ENCODE data around the gene TBCC. TPM values are rescaled to one million over a fixed set of nuclear protein-coding genes. Genes with fewer than 3 reads are reported as not detected.

TBCC gene
- total RNA-seq, 5 donors from 2014 or later (not counting 1 experiment from before 2014, with no cell fraction given) = 56.5 to 74.8 (median 59.4) TPM

- ChIA-PET CTCF (interaction anchor here in 1 of 2 donors (0.6 to 2.9 kb wide), 4 partner anchors 11 to 97 kb away, joined by 3 to 17 read pairs (median 4); partner anchors contain the start of genes RPL7L1 and TBCC), POLR2A (interaction anchor here (0.5 to 7.3 kb wide), 16 partner anchors 10 to 920 kb away, joined by 3 to 133 read pairs (median 6); partner anchors contain the start of genes RPL7L1 (in 1 of the 2) and TBCC (in 1 of the 2))
- peaks cover 31 to 37% of the 10 kb centered on the region in 2 experiments for H3K4me1 ChIP-seq (ENCODE audit: control insufficient read depth in 1 of 2, extremely low read depth in 1 of 2, insufficient read depth in 2 of 2, low read length in 2 of 2)
- H3K27ac ChIP-seq (ENCODE audit: low read length) = peak overlapping the region; percentile 99
- Mint-ChIP-seq H3K4me1 (peaks cover 29 to 34% (median 31%) of the 10 kb centered on the region in 3 donors), H3K9me3 (no peaks in the 10 kb centered on the region), H3K4me3 (peak overlapping the region in 2 of 3 donors; percentile 97), H3K27me3 (no peaks in the 10 kb centered on the region), H3K27ac (peak overlapping the region; percentile 99 to 100), H3K36me3 (peaks cover 5% of the 10 kb centered on the region)
- DNase-seq (peak; percentile 64 to 85 (median 79)), ATAC-seq (replicated peaks in 1 of 4) (peak; percentile 65 to 71 (median 66))
- WGBS (ENCODE audit: insufficient coverage) = under 1% methylated on average over 26 of the region's 51 CpGs
- no peaks in the 10 kb centered on the region for H3K36me3 ChIP-seq (ENCODE audit: control insufficient read depth in 2 of 2, extremely low read depth in 1 of 2, insufficient read depth in 1 of 2, low read length in 1 of 2)
- H3K9me3 ChIP-seq = no peaks in the 10 kb centered on the region
- H3K27me3 ChIP-seq (replicated peaks in 1 of 2; ENCODE audit: control insufficient read depth in 2 of 2, extremely low read depth in 1 of 2, insufficient read depth in 2 of 2, low read length in 1 of 2) = no peaks in the 10 kb centered on the region
- peak overlapping the region; percentile 64 to 97 for H3K4me3 ChIP-seq (ENCODE audit: control insufficient read depth in 1 of 2, extremely low read depth in 1 of 2, low read length in 1 of 2)
Measured at GRCh38 chr6:42782689-42783176, 36.8 kb upstream of the TBCC start.

- H3K4me3 Mint-ChIP-seq = peak within 1 kb of the TSS in 2 of 3 donors; percentile 97
Measured at GRCh38 chr6:42781796-42782688, 36.1 kb upstream of the TBCC start, which contains the start of gene BICRAL. Gene BICRAL (plus strand): TSS chr6:42782052. CDS start chr6:42822023, 39,971 bp downstream.

GRCh38 chr6:42781546-42781795 is 35.6 kb upstream of the TBCC start:
- ChIA-PET POLR2A (interaction anchor here (0.6 to 7.3 kb wide), 15 partner anchors 11 to 1413 kb away, joined by 3 to 133 read pairs (median 5); partner anchors contain the start of genes TBCC (in 2 of the 2), KLHDC3 (in 1 of the 2), PPP2R5D (in 1 of the 2) and RPL7L1 (in 1 of the 2)), CTCF (interaction anchor here (0.6 to 2.9 kb wide), 6 partner anchors 10 to 133 kb away, joined by 3 to 17 read pairs (median 4); no protein-coding TSS in a partner anchor)
- peak in 1 of 35 experiments; percentile 18 for DNase-seq
- Mint-ChIP-seq H3K36me3 (peaks cover 5% of the 10 kb centered on the region), H3K9me3 (no peaks in the 10 kb centered on the region), H3K27me3 (no peaks in the 10 kb centered on the region), H3K4me3 (peak overlapping the region in 2 of 3 donors; percentile 97), H3K4me1 (peaks cover 42 to 46% (median 43%) of the 10 kb centered on the region in 3 donors), H3K27ac (peak overlapping the region; percentile 95 to 99)
- Histone ChIP-seq H3K27me3 (replicated peaks in 1 of 2; ENCODE audit: control insufficient read depth in 2 of 2, extremely low read depth in 1 of 2, insufficient read depth in 2 of 2, low read length in 1 of 2) (no peaks in the 10 kb centered on the region), H3K36me3 (ENCODE audit: control insufficient read depth in 2 of 2, extremely low read depth in 1 of 2, insufficient read depth in 1 of 2, low read length in 1 of 2) (no peaks in the 10 kb centered on the region), H3K27ac (ENCODE audit: low read length) (peak overlapping the region; percentile 99), H3K9me3 (no peaks in the 10 kb centered on the region), H3K4me1 (ENCODE audit: control insufficient read depth in 1 of 2, extremely low read depth in 1 of 2, insufficient read depth in 2 of 2, low read length in 2 of 2) (peaks cover 25 to 28% of the 10 kb centered on the region in 2 experiments), H3K4me3 (ENCODE audit: control insufficient read depth in 1 of 2, extremely low read depth in 1 of 2, low read length in 1 of 2) (peak overlapping the region; percentile 48 to 97)
- no peak for ATAC-seq (replicated peaks in 1 of 4)
- no CpG with 5 or more reads among the region's 4 CpGs for WGBS (ENCODE audit: insufficient coverage)

More at GRCh38 chr6:42781796-42782688, 36.1 kb upstream of the TBCC start, which contains the start of gene BICRAL:
- ATAC-seq (replicated peaks in 1 of 4) (peak; percentile 5 to 30 (median 6)), DNase-seq (peak; percentile 50 to 84 (median 65))
- no peaks in the 10 kb centered on the region for H3K36me3 ChIP-seq (ENCODE audit: control insufficient read depth in 2 of 2, extremely low read depth in 1 of 2, insufficient read depth in 1 of 2, low read length in 1 of 2)
- Mint-ChIP-seq H3K27me3 (no peaks in the 10 kb centered on the region), H3K36me3 (peaks cover 5% of the 10 kb centered on the region), H3K9me3 (no peaks in the 10 kb centered on the region), H3K27ac (peak within 1 kb of the TSS; percentile 99 to 100), H3K4me1 (peaks cover 36 to 41% (median 37%) of the 10 kb centered on the region in 3 donors)
- H3K4me3 ChIP-seq (ENCODE audit: control insufficient read depth in 1 of 2, extremely low read depth in 1 of 2, low read length in 1 of 2) = peak within 1 kb of the TSS; percentile 64 to 97
- H3K27me3 ChIP-seq (replicated peaks in 1 of 2; ENCODE audit: control insufficient read depth in 2 of 2, extremely low read depth in 1 of 2, insufficient read depth in 2 of 2, low read length in 1 of 2) = no peaks in the 10 kb centered on the region
- H3K4me1 ChIP-seq (ENCODE audit: control insufficient read depth in 1 of 2, extremely low read depth in 1 of 2, insufficient read depth in 2 of 2, low read length in 2 of 2) = peaks cover 29 to 30% of the 10 kb centered on the region in 2 experiments
- peak within 1 kb of the TSS; percentile 99 for H3K27ac ChIP-seq (ENCODE audit: low read length)
- CTCF ChIA-PET = interaction anchor here (0.6 to 2.9 kb wide), 11 partner anchors 11 to 409 kb away, joined by 3 to 17 read pairs (median 4); partner anchors contain the start of genes RPL7L1 (in 1 of the 2) and TBCC (in 1 of the 2)
- POLR2A ChIA-PET = interaction anchor here (0.6 to 7.3 kb wide), 25 partner anchors 10 to 1414 kb away, joined by 3 to 133 read pairs (median 7); partner anchors contain the start of genes RPL7L1 (in 2 of the 2), TBCC (in 2 of the 2), KLHDC3 (in 1 of the 2) and PEX6 (in 1 of the 2)
- WGBS (ENCODE audit: insufficient coverage) = 0% methylated on average over 14 of the region's 70 CpGs
- no peaks in the 10 kb centered on the region for H3K9me3 ChIP-seq

- no peak for DNase-seq
- Histone ChIP-seq H3K4me3 (ENCODE audit: control insufficient read depth in 1 of 2, extremely low read depth in 1 of 2, low read length in 1 of 2) (no peak overlapping the region), H3K27ac (ENCODE audit: low read length) (no peak overlapping the region), H3K4me1 (ENCODE audit: control insufficient read depth in 1 of 2, extremely low read depth in 1 of 2, insufficient read depth in 2 of 2, low read length in 2 of 2) (peaks cover 23 to 31% of the 10 kb centered on the region in 2 experiments), H3K9me3 (no peaks in the 10 kb centered on the region), H3K36me3 (ENCODE audit: control insufficient read depth in 2 of 2, extremely low read depth in 1 of 2, insufficient read depth in 1 of 2, low read length in 1 of 2) (no peaks in the 10 kb centered on the region), H3K27me3 (replicated peaks in 1 of 2; ENCODE audit: control insufficient read depth in 2 of 2, extremely low read depth in 1 of 2, insufficient read depth in 2 of 2, low read length in 1 of 2) (no peaks in the 10 kb centered on the region)
- H3K4me3 Mint-ChIP-seq = no peak overlapping the region
- H3K36me3 Mint-ChIP-seq = peaks cover 5% of the 10 kb centered on the region
- CTCF ChIA-PET = no interaction called here
- WGBS (ENCODE audit: insufficient coverage) = 92% methylated on average over 3 of the region's 6 CpGs
- no peaks in the 10 kb centered on the region for H3K9me3 Mint-ChIP-seq
- peaks cover 56 to 58% (median 56%) of the 10 kb centered on the region in 3 donors for H3K4me1 Mint-ChIP-seq
- ATAC-seq (replicated peaks in 1 of 4) = no peak
- POLR2A ChIA-PET = interaction anchor here in 1 of 2 donors (0.6 kb wide), 1 partner anchor 9 kb away, joined by 3 read pairs; no protein-coding TSS in a partner anchor
- peak overlapping the region; percentile 85 to 86 for H3K27ac Mint-ChIP-seq
- H3K27me3 Mint-ChIP-seq = no peaks in the 10 kb centered on the region
Measured at GRCh38 chr6:42779521-42779920, 33.6 kb upstream of the TBCC start.

- Mint-ChIP-seq H3K36me3 (no peaks in the 10 kb centered on the region), H3K9me3 (no peaks in the 10 kb centered on the region), H3K4me3 (no peak overlapping the region), H3K27me3 (no peaks in the 10 kb centered on the region), H3K27ac (peak overlapping the region; percentile 74 to 80), H3K4me1 (peaks cover 66 to 68% (median 67%) of the 10 kb centered on the region in 3 donors)
- ATAC-seq (replicated peaks in 1 of 4) (no peak), DNase-seq (no peak)
- POLR2A ChIA-PET = no interaction called here
- peaks cover 34 to 45% of the 10 kb centered on the region in 2 experiments for H3K4me1 ChIP-seq (ENCODE audit: control insufficient read depth in 1 of 2, extremely low read depth in 1 of 2, insufficient read depth in 2 of 2, low read length in 2 of 2)
- no peaks in the 10 kb centered on the region for H3K27me3 ChIP-seq (replicated peaks in 1 of 2; ENCODE audit: control insufficient read depth in 2 of 2, extremely low read depth in 1 of 2, insufficient read depth in 2 of 2, low read length in 1 of 2)
- H3K36me3 ChIP-seq (ENCODE audit: control insufficient read depth in 2 of 2, extremely low read depth in 1 of 2, insufficient read depth in 1 of 2, low read length in 1 of 2) = no peaks in the 10 kb centered on the region
- WGBS (ENCODE audit: insufficient coverage) = no CpG with 5 or more reads among the region's 2 CpGs
- no peak overlapping the region for H3K27ac ChIP-seq (ENCODE audit: low read length)
- no peak overlapping the region for H3K4me3 ChIP-seq (ENCODE audit: control insufficient read depth in 1 of 2, extremely low read depth in 1 of 2, low read length in 1 of 2)
- H3K9me3 ChIP-seq = no peaks in the 10 kb centered on the region
- CTCF ChIA-PET = no interaction called here
Measured at GRCh38 chr6:42778122-42778521, 32.2 kb upstream of the TBCC start.

All from T-cell (primary cell).